NCI-H1092 treated with DMSO at 0.1 percent for 48 hours (cell line): ENCODE results near the gene ZNF630.
"Not testable (repeated sequence)": the region's sequence is repeated elsewhere in the genome, so short reads cannot be mapped to it uniquely, and the experiment has no call there.

ENCODE experiments used
- DNase-seq: peaks from one replicate; lab custom pipeline; 2025; lab: John Stamatoyannopoulos, UW

Gene ZNF630

GRCh38 chrX:48030237-48030636, 41.2 kb downstream of the ZNF630 start:
- DNase-seq = no peak

- DNase-seq = no peak
Observed at GRCh38 chrX:48028091-48028490, 43.3 kb downstream of the ZNF630 start.

DNA sequence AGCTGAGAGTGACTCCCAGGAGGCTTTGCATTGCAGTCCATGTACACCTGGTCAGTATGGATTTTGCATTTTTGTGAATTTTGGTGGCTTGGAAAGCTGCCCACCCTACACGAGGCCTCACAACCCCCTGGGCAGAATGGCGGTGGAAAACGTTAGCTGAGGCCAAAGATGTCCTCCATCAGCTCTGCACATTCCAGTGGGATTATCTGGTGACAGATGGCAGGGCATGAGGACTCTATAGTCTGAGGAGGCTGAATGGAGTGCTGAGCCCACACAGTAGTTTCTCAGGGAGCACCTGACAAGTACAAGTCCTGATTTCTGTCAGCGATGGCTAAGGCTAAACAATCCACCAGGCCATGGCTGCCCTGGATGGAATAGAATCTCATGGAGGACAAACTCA, 43.9 kb downstream of the ZNF630 start:
- DNase-seq = not testable (repeated sequence)

DNA sequence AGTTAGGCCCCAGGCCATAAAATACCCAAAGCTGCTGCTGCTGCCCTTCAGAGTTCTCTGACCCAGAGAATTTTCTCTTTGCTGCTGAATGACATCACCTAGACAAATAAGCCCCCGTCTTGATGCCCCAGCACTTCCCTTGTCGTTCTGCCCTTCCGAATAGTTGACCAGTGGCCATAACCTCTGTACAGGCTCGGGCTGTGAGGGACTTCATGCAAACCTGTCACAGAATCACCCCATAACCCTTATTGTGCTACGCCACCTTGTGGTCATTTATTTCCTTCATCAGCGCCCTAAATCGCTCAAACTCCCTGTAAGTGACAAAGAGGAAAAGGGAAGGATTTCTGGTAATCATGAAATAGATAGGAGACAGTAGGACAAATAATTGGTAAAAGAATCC, 45.9 kb downstream of the ZNF630 start:
- DNase-seq = peak; percentile 66

DNA sequence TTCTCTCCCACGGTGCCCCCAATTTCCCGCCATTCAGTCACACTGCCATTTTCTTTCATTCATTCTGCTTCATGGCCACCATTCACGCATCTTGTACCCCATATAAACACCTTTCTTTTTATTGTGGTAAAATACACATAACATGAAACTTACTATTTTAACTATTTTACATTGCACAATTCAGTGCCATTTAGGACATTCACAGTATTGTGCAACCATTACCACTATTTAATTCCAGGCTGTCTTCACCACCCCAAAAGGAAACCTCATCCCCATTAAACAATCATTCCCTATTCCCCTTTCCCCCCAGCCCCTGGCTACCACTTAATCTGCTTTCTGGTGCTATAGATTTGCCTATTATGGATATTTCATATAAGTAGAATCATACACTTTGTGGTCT, 48.7 kb downstream of the ZNF630 start:
- DNase-seq = no peak

GRCh38 chrX:48022100-48022499, 49.3 kb downstream of the ZNF630 start:
- DNase-seq = no peak

- peak; percentile 96 for DNase-seq
Observed at GRCh38 chrX:48021026-48021900, 50.2 kb downstream of the ZNF630 start.

DNA sequence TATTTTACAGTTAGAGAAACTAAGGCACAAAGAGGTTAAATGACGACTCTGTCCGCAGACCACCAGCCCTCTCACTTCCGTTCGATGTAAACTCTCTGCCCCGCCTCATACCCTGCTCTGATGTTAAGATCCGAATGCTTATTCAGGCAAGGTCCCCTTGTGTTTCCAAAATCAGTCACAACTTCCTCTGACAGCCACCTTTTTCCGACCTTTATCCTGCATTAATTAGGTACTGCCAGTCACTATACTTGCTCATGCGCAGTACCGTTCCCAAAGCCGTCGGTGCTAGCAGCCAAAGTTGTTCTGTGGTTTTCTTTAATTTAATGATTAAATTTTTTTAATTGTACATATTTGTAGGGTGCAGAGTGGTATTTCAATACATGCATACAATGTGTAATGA, 51.0 kb downstream of the ZNF630 start:
- DNase-seq = not testable (repeated sequence)

- not testable (repeated sequence) for DNase-seq
Observed at GRCh38 chrX:48019892-48020291, 51.5 kb downstream of the ZNF630 start.

- not testable (repeated sequence) for DNase-seq
Observed at GRCh38 chrX:48016583-48017310, 54.7 kb downstream of the ZNF630 start.

GRCh38 chrX:48009445-48009960, 61.9 kb downstream of the ZNF630 start:
- not testable (repeated sequence) for DNase-seq
